Erythroblast (primary cell): ENCODE measurements around the gene TANC2.

ENCODE experiments used
- DNase-seq, 2 experiments: peaks; one replicate each; lab custom pipeline; 2025; lab: John Stamatoyannopoulos, UW
- GATA1 ChIP-seq: IDR thresholded peaks from 2 replicates; pipeline ENCODE4 v1.6.1; 2011; ENCODE audit warnings: low read depth, mild to moderate bottlenecking, control low read depth, low read length, moderate library complexity
- POLR2A ChIP-seq: IDR thresholded peaks from 2 replicates; pipeline ENCODE4 v1.6.1; 2011; ENCODE audit warnings: mild to moderate bottlenecking, low read length

Gene TANC2

DNA sequence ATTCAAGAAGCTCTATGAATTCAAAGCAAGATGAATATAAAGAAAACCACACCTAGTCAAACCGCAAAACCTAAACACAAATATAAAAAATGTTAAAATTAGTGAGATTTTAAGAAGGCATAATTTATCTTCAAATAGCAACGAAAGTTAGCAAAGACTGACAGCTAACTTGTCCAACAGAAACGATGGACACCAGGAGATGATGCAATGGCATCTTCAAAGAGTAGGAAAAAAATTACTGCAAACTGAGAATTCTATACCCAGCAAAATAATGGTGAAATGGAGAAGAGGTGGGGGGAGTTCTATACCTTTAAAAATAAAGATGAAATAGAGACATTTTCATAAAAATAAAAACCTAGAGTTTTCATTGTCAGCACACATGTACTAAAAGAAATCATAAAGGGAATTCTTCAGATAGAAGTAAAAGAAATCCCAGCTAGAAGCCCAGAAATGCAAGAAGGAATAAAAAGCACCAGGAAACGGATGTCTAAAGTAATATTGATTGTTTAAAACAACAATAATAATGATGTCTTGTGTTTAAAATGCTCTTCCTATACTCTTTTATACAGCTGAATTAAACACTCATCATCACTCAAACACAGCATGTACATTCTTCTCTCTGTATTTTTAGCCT is 24.6 kb upstream of the TANC2 start:
- TF ChIP-seq GATA1 (no peak), POLR2A (no peak)
- DNase-seq: no peak

DNA sequence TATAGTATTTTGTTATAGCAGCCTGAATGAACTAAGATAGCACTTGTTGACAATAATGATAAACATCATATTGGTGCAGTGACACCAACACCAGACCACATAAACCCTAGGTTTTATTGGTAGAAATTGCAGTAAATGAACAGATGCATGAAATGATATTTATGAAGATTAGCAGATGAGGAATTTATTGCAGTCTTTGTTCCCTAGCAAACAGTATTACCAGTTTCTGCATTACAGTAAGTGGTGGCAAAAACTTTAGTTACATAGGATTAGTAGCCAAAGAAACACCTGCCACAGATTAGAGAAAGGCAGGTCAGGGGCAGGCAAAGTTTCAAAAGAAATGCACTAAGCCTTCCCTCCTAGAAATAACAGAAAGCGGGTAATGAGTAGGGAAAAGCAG is 17.7 kb upstream of the TANC2 start:
- TF ChIP-seq GATA1: no peak
- TF ChIP-seq POLR2A: no peak
- no peak for DNase-seq

DNA sequence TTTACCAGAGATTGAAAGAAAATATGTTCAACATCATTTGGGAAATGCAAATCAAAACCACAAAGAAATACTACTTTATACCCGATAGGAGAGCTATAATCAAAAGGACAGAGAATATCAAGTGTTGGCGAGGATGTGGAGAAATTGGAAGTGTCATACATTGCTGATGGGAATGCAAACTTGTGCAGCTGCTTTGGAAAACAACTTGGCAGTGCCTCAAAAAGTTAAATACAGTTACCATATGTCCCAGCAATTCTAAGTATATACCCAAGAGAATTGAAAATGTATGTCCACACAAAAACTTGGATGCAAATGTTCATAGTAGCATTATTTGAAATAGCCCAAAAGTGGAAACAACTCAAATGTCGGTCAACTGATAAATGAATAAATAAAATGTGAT is 17.0 kb upstream of the TANC2 start:
- no peak for DNase-seq
- TF ChIP-seq POLR2A (no peak), GATA1 (no peak)

DNA sequence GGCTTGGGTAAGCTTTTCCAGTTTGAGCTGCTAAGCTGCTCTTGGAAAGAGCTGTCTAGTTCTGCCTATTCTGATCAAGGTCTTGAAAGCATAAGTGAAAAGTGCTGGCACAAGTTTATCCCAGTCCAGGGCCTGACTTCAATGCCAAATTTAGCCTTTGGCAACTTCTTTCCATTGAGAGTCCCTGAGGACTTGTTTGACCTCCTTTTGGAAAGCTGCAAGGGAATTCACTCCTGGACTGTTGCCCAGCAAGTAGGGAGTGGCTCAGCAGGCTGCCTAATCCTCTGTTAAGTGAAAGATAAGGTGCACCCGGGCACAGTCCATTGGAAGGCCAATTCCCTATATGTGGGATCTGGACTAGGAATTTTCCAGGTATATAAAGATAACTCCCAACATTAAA is 16.0 kb upstream of the TANC2 start:
- TF ChIP-seq POLR2A: no peak
- DNase-seq: no peak

DNA sequence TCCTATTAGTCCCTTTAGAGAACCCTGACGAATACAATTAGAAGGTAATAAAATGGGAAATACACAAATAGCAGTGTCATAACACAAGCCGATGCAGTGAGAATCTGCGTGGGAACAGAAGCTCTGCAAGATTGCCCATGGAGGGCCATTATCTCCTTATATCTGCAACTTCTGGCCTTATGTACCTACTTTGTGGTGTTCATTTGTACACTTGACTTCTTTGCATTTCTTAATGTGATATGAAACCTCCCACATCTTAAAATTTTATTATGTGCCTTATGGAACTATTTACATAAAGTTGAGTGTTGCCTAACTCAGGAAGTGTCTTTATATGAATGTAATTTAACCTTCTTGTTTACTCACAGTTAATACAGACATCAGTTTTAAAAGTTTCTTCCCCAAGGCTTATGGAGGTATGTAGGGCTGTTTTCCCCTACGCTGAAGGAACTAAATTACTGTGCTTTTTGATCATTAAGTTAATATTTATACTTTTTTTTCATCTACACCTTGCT is 10.1 kb upstream of the TANC2 start:
- DNase-seq: no peak
- no peak for TF ChIP-seq POLR2A
- no peak for TF ChIP-seq GATA1

DNA sequence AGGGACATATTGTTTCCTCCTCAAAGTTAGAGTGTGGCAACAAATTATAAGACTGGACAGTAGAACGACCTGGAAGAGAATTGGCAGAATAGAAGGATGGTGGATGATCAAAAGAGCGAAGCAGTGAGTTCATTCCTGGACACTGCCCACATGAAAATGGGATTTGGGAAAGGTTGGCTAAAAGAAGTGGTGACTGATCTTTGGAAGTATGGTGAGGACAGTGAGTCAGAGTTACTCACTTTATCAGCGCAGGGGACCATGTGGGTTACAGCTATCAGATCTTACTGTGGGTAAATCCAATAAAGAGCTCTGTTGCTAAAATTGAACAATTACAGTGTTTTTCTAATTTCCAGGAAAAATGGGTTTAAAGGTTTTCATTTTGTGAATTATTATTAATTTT is 2.7 kb upstream of the TANC2 start:
- TF ChIP-seq POLR2A: no peak
- TF ChIP-seq GATA1: no peak
- peak in 1 of 2 experiments; percentile 24 for DNase-seq

DNA sequence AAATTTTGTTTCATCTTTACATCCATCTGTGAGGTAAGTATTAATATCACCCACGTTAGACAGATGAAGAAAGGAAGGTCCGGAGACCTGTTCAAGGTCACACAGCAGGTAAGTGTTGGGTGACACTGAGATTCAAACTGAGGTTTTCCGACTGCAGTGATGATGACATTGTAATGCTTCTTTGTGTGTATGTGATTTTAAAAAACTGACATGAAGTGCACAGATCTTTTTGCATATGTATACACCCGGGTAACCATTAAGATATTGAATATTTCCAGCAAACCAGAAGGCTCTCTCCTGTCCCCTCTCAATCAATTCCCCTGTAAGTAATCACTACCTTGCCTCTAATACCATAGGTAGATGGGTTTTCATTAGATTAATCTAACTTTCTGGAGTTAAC is 1.5 kb upstream of the TANC2 start:
- TF ChIP-seq POLR2A (no peak), GATA1 (no peak)
- no peak for DNase-seq

DNA sequence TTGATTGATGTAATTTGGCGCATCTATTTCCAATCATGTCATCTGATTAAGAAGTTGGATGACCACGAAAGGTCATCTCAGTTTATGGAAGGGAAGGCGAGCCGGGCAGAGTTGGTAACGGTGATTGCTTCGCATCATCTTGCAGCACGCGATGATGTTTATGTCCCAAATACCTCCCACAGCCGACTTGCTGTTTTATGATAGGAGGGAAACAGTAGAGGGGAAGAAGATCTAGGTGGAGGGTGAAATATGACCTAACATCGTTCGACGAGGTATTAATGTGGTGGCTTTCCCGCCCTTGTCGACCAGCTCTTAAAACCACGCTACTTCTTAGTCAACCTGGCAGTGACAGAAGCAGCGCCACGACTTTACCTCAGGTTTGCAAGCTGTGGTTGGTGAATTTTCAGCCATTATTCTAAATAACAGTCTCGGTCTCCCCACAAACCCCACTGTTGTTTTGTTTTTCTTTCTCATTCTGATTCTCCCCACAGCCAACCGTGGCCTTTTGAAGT is 805 bp upstream of the TANC2 start:
- DNase-seq: no peak
- TF ChIP-seq GATA1: no peak
- no peak for TF ChIP-seq POLR2A

DNA sequence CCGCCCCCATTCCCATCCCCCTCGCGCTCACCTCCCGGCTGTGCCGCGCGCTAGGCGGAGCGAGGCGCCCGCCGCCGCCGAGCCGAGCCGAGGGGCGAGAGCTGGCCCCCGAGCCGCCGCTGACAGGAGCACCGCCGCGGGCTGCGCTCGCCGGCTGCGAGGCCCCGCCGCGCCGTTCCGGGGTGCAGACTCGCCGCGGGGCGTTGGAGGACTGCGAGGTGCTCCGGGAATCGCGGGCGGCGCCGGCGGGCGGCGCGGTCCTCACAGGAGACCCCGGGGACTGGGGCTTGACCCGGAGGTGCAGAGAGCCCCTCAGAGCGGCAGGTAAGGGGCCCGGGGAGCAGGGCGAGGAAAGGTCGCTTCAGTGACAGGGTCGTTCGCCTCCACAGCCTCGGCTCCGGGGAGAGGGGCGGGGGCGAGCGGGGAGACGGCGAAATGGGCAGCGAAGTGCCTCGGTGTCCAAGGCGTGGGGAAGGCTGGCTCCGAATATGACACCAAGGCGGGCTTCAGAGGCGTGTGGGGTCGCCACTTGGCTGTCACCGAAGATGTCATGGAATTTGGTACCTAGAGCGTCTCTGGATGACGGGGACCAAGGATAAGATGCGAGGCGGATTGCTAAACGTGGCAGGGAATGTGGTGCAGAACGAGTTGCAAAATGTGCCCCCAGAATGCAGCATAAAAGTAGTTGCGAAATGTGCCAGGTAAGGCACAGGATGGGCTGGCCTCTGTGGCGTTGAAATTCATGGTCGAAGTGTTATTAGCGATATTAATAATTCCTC is 580 bp downstream of the TANC2 start:
- TF ChIP-seq GATA1 (no peak), POLR2A (no peak)
- peak; percentile 40 to 45 for DNase-seq

DNA sequence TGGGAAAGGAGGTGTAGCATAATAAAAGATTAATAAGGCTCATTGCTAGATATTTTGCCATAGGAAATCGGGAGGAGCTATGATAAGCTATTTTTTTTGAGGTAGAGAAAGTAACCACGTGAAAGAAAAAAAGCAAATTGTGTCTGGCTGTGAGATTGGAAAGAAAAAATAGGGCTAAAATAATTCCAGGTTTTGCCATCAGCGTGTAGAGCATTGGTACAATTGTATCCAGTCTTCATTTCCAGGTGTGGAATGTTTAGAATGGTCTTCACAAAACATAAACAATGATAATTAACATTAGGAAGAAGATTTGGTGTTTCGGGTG is 1.1 kb downstream of the TANC2 start:
- TF ChIP-seq GATA1 (no peak), POLR2A (no peak)
- DNase-seq: no peak

DNA sequence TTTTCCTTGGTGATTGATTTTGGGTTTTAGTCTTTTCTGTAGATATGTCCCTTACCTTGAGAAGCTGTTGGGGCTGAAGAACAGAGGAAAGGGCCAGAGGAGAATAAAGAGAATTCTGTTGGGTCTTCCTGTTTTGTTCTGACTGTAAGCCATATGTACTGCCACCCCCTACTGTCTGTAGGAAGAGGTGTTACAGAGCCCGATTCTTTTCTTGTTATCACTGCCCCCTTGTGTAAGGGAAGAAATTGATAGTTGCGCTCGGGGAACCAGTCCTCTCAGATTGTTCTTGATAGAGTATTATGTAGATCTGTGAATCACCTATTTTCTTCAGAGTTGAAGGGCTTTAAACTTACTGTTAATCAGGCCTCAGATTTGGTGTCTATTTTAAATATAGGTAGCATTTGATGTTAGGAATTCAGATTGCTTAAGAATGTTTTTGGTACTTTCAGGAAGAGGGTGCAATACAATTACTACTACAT is 2.4 kb downstream of the TANC2 start:
- peak; percentile 77 to 80 for DNase-seq
- TF ChIP-seq GATA1 (no peak), POLR2A (no peak)

DNA sequence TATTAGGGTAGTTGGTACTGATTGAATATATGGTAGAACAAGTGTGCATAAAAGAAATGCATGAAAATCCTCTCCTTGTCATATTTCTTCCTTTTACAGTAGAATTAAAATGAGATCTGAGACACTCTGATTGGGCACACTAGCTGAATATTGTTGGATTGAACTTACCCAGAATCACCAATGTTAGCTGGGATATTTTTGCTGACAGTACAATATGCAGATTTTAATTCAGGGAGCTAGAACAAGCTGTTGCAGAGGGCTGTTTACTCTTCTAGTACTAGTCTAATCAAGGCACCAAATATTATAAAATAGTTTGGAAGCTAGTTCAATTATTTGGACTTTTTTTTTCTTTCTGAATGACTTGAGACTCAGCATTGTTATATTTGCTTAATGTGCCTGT is 4.6 kb downstream of the TANC2 start:
- no peak for DNase-seq
- TF ChIP-seq GATA1 (no peak), POLR2A (no peak)

DNA sequence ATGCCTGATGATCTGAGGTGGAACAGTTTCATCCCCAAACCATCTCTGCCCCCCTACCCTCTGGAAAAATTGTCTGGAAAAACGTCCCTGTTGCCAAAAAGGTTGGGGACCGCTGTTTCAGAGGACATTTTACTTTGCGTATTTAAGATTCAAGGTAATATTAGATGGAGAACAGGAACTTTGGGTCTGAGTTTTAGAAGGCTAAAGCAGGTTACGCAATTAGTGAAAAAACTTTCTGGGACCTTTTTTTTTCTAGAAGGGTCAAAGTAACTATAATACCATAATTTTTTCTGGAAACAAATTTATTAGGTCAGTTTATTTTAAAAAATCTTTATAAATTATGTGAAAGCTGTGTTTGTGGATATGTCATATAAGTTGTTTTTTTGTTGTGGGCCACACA is 5.8 kb downstream of the TANC2 start:
- no peak for DNase-seq
- TF ChIP-seq GATA1: no peak
- no peak for TF ChIP-seq POLR2A

DNA sequence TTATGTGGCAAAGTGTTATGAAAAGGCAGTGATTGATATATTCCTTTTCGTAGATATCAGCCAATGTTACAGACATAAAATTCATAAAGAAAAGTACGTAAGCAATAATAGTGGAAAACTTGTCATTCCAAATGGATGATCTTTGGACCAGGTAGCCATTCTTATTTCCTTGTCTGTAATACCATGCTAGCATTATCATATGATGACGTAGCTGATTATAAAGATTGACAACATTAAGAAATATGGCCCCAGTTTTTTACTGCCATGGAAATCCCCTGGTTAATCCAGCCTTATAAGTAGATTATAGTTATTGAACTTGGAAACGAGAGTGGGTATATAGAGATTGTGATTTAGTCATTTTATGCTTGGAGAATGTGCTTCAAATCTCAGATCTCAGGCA is 8.8 kb downstream of the TANC2 start:
- DNase-seq: no peak
- TF ChIP-seq GATA1 (no peak), POLR2A (no peak)
